Osteocyte (in vitro differentiated cells): ENCODE measurements around the gene TTK. TPM values are rescaled to one million over a fixed set of nuclear protein-coding genes. Genes with fewer than 3 reads are reported as not detected.
"Not testable (repeated sequence)": the region's sequence is repeated elsewhere in the genome, so short reads cannot be mapped to it uniquely, and the experiment has no call there.

Source experiments
- DNase-seq: peaks from one replicate; pipeline ENCODE4 v3.0.0; 2021; ENCODE audit warnings: mixed read lengths; ENCODE audit not compliant: unreplicated experiment; ENCODE audit errors: extremely low spot score
- H3K27ac Mint-ChIP-seq: one replicate; pipeline ENCODE4 v1.8.0; 2021; ENCODE audit warnings: mild to moderate bottlenecking, mixed read lengths; ENCODE audit not compliant: unreplicated experiment
- H3K27me3 Mint-ChIP-seq: one replicate; pipeline ENCODE4 v1.8.0; 2021; ENCODE audit warnings: mixed read lengths; ENCODE audit not compliant: unreplicated experiment
- H3K36me3 Mint-ChIP-seq: one replicate; pipeline ENCODE4 v1.8.0; 2021; ENCODE audit warnings: mixed read lengths; ENCODE audit not compliant: unreplicated experiment
- H3K4me1 Mint-ChIP-seq: one replicate; pipeline ENCODE4 v1.8.0; 2021; ENCODE audit warnings: mixed read lengths; ENCODE audit not compliant: unreplicated experiment
- H3K4me3 Mint-ChIP-seq: one replicate; pipeline ENCODE4 v1.8.0; 2021; ENCODE audit warnings: mild to moderate bottlenecking, moderate library complexity, mixed read lengths; ENCODE audit not compliant: unreplicated experiment
- H3K9me3 Mint-ChIP-seq: one replicate; pipeline ENCODE4 v1.8.0; 2021; ENCODE audit warnings: mixed read lengths; ENCODE audit not compliant: unreplicated experiment
- CTCF ChIP-seq: fragments of 200-600 bp; sonication (generic); IDR thresholded peaks from 2 replicates; pipeline ENCODE4 v1.5.0; 2021; ENCODE audit warnings: antibody characterized with exemption, mild to moderate bottlenecking, moderate library complexity
- total RNA-seq: library from RNA; stranded (reverse); gene quantifications from 2 replicates; pipeline ENCODE4 v1.2.1, GENCODE V29; 2021

The TTK gene
- total RNA-seq, 1 donor from 2014 or later: 4.5 TPM

GRCh38 chr6:80029470-80029869 is 25.0 kb downstream of the TTK start:
- DNase-seq: no peak
- peaks cover 6% of the 10 kb centered on the region for H3K36me3 Mint-ChIP-seq

GRCh38 chr6:80048220-80048619 is 43.8 kb downstream of the TTK start:
- not testable (repeated sequence) for H3K9me3 Mint-ChIP-seq, H3K4me1 Mint-ChIP-seq, H3K4me3 Mint-ChIP-seq, H3K27ac Mint-ChIP-seq, DNase-seq, H3K36me3 Mint-ChIP-seq, H3K27me3 Mint-ChIP-seq

More at GRCh38 chr6:80029470-80029869, 25.0 kb downstream of the TTK start:
- Mint-ChIP-seq H3K4me3 (no peak overlapping the region), H3K27ac (no peak overlapping the region), H3K27me3 (no peaks in the 10 kb centered on the region), H3K9me3 (no peaks in the 10 kb centered on the region), H3K4me1 (no peaks in the 10 kb centered on the region)
- no peak for TF ChIP-seq CTCF

GRCh38 chr6:80060774-80061173 is 56.3 kb downstream of the TTK start:
- H3K9me3 Mint-ChIP-seq: no peaks in the 10 kb centered on the region
- no peaks in the 10 kb centered on the region for H3K4me1 Mint-ChIP-seq
- no peaks in the 10 kb centered on the region for H3K36me3 Mint-ChIP-seq
- peaks cover 4% of the 10 kb centered on the region for H3K27me3 Mint-ChIP-seq
- H3K4me3 Mint-ChIP-seq: no peak overlapping the region
- no peak overlapping the region for H3K27ac Mint-ChIP-seq
- no peak for DNase-seq
- no peak for TF ChIP-seq CTCF

GRCh38 chr6:80068146-80068545 is 63.7 kb downstream of the TTK start:
- not testable (repeated sequence) for H3K4me3 Mint-ChIP-seq, H3K4me1 Mint-ChIP-seq, H3K27me3 Mint-ChIP-seq, H3K36me3 Mint-ChIP-seq, H3K27ac Mint-ChIP-seq, H3K9me3 Mint-ChIP-seq, DNase-seq

GRCh38 chr6:80070431-80070830 is 66.0 kb downstream of the TTK start:
- H3K27me3 Mint-ChIP-seq: peaks cover 11% of the 10 kb centered on the region
- DNase-seq, H3K4me1 Mint-ChIP-seq, H3K36me3 Mint-ChIP-seq, H3K9me3 Mint-ChIP-seq, H3K27ac Mint-ChIP-seq, H3K4me3 Mint-ChIP-seq: not testable (repeated sequence)

- peaks cover 17% of the 10 kb centered on the region for H3K27me3 Mint-ChIP-seq
- H3K4me3 Mint-ChIP-seq: no peak overlapping the region
- peaks cover 4% of the 10 kb centered on the region for H3K9me3 Mint-ChIP-seq
- no peaks in the 10 kb centered on the region for H3K4me1 Mint-ChIP-seq
- H3K36me3 Mint-ChIP-seq: peaks cover 3% of the 10 kb centered on the region
- DNase-seq: no peak
- no peak overlapping the region for H3K27ac Mint-ChIP-seq
- TF ChIP-seq CTCF: no peak
Measured at GRCh38 chr6:80077067-80077466, 72.6 kb downstream of the TTK start.

GRCh38 chr6:80088637-80089036 is 84.2 kb downstream of the TTK start:
- Mint-ChIP-seq H3K4me1 (peaks cover 2% of the 10 kb centered on the region), H3K27ac (no peak overlapping the region), H3K4me3 (no peak overlapping the region), H3K36me3 (no peaks in the 10 kb centered on the region), H3K9me3 (no peaks in the 10 kb centered on the region), H3K27me3 (peaks cover 35% of the 10 kb centered on the region)
- TF ChIP-seq CTCF: no peak
- no peak for DNase-seq
